ENCODE results near the gene NPEPL1.

NPEPL1 gene

DNA sequence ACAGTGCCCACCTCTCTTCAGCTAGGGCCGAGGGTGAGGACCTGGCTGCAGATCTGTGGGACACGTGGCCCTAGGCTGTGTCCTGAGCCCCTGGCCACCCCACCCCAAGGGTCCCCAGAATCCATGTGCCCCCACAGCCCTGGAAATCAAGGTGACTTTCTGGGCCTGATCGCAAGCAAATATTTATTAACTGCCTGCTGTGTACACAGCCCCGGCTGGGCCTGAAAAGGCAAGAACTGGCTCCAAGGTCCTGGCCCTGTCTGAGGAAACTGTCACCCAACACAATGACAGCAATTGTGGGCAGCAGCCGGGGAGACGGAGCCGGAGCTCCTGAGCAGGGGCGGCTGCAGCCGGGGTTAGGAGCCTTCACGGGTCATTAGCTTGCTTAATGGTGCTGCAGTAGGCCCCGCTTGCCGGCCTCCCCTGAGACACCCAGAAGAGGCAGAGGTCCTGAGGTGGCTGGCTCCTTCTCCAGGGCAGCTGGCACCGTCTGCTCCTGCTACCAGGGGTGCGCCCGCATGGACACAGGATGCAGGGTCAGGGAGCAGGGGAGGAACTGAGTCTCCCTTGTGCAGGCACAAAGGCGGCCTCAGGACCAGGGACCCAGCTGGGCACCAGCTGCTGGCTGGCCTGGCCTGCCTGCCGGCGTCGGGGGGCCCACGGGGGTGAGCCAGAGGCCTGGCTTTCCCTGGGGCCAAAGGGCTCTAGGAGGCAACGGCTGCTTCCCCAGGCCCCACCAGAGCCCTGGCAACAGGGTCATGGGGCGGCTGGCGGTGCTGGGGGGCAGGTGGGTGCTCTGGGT, 24.1 kb downstream of the NPEPL1 start:
- no peak for DNase-seq (ENCODE audit: low read depth)
- H3K4me3 ChIP-seq (ENCODE audit: low read depth, low read length) = no peak overlapping the region
- TF ChIP-seq, protein P1, sequence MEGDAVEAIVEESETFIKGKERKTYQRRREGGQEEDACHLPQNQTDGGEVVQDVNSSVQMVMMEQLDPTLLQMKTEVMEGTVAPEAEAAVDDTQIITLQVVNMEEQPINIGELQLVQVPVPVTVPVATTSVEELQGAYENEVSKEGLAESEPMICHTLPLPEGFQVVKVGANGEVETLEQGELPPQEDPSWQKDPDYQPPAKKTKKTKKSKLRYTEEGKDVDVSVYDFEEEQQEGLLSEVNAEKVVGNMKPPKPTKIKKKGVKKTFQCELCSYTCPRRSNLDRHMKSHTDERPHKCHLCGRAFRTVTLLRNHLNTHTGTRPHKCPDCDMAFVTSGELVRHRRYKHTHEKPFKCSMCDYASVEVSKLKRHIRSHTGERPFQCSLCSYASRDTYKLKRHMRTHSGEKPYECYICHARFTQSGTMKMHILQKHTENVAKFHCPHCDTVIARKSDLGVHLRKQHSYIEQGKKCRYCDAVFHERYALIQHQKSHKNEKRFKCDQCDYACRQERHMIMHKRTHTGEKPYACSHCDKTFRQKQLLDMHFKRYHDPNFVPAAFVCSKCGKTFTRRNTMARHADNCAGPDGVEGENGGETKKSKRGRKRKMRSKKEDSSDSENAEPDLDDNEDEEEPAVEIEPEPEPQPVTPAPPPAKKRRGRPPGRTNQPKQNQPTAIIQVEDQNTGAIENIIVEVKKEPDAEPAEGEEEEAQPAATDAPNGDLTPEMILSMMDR (IDR thresholded peaks at IDR 0.05; ENCODE audit: low read depth, low read length, missing control alignments) = no peak

DNA sequence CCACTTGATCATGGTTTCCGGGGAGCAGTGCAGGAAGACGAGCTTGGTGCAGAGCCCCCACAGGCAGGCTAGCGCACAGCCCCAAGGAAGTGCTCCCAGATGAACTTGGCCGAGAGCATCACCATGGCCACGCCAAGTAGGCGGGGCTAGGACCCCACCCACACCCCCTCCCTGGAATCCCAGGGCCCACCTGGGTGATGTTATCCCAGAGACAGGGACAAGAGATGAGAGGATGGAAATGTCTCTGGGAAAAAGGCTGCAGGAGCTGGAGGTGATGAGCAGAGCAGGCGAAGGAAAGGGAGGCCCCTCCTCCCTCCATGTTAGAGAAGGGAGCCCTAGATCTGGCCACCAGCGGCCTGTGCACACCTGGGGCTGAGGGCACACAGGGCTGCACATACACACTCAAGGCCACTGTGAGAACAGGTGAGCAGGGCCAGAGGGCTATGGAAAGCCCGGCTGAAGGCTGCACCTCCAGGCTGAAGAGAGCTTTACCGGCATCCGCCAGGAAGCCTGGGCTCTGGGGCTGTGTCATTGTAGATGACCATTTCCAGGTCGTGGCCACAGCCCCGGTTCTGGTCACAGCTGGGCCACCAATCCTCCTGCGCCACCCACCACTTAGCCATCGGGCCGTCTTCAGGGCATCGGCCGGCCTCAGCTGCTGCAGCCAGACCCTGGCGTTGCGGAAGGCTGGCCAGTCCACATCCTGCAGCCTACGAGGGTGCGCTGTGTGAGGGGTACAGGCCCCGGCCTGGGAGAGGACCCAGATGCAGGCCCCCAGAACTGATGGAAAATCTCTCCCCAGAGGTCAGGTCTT, 24.9 kb downstream of the NPEPL1 start:
- TF ChIP-seq, protein P1 (IDR thresholded peaks at IDR 0.05; ENCODE audit: low read depth, low read length, missing control alignments) = no peak
- no peak overlapping the region for H3K4me3 ChIP-seq (ENCODE audit: low read depth, low read length)
- no peak for DNase-seq (ENCODE audit: low read depth)

DNA sequence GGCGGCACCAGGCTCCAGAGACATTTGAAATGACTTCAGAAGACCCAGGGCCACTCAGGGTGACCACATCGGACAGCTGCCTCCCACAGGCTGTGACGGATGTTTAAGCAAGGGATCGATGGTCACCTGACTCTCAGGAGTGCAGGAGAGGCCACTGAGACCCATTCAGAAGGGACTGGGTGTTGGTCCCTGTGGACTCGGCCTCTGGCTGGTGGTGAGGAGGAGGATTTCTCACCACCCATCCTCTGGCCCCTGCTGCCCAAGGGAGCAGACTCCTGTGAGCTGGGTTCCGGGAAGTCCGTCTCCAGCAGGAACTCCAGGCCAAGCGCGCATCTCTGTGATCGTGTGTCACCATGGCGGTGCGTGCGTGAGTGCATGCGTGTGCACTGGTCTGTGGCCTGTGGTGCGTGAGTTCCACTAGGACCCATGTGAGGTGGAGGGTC, 25.5 kb downstream of the NPEPL1 start:
- no peak overlapping the region for H3K4me3 ChIP-seq (ENCODE audit: low read depth, low read length)
- TF ChIP-seq, protein P1 (IDR thresholded peaks at IDR 0.05; ENCODE audit: low read depth, low read length, missing control alignments) = no peak
- no peak for DNase-seq (ENCODE audit: low read depth)

DNA sequence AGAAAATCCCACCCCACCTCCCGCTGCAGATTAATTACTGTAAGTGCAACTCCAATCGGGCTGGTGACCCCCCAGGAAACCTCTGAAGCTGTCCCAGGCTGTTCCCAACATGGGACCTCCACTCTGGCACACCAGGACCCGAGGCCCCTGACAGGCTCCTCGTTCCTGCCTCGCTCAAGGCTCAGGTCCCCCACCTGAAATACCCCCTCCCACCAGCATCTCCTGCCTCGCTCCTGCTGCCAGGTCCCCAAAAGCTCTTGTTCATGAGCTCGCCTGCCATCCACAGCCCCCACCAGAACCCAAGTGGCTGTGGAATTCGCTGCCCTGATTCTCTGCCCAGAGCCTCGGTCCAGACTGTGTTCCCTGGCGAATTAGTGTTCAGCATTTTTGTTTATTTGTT, 26.1 kb downstream of the NPEPL1 start:
- DNase-seq (ENCODE audit: low read depth) = no peak
- H3K4me3 ChIP-seq (ENCODE audit: low read depth, low read length) = no peak overlapping the region

DNA sequence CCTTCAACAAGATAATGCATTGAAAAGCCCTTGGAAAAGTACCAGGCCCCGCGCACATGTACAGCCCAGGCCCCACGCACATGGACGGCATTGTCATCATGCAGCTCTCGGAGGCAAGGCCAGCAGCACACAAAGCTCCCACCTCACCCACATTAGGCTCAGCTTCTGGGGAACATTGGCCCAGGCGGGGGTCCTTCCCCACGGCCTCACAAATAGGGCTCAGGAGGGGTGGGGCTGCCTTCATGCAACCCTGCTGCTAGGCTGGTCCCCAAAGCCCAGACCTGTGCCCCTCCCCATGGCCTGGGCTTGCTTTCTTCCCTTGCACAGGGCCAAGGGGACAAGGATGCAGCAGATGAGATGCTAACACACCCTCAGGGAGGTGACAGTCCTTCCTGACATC, 26.7 kb downstream of the NPEPL1 start:
- H3K4me3 ChIP-seq (ENCODE audit: low read depth, low read length) = no peak overlapping the region
- DNase-seq (ENCODE audit: low read depth) = no peak
- TF ChIP-seq, protein P1 (IDR thresholded peaks at IDR 0.05; ENCODE audit: low read depth, low read length, missing control alignments) = no peak

More for the DNA sequence above, 26.1 kb downstream of the NPEPL1 start:
- TF ChIP-seq, protein P1 (IDR thresholded peaks at IDR 0.05; ENCODE audit: low read depth, low read length, missing control alignments) = no peak

DNA sequence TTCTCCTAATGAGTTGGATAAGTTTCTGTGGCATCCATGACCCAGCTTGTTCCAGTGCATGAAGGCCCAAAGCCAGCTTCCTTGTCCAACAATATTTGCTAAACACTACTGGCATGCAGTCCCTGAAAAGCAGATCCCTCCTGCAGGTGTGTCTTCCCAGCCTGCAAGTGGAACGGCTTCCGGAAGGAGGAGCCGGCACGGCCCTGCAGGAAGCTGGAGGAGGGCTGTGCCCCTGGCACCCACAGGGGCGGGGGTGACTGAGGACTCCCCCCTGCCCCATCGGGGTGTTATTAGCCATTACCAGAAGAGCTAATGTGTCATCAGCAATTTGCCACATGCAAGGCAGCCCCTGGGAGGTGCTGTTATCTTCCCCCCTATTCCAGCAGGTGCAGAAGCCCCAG, 27.4 kb downstream of the NPEPL1 start:
- TF ChIP-seq, protein P1 (IDR thresholded peaks at IDR 0.05; ENCODE audit: low read depth, low read length, missing control alignments) = no peak
- no peak overlapping the region for H3K4me3 ChIP-seq (ENCODE audit: low read depth, low read length)
- DNase-seq (ENCODE audit: low read depth) = no peak

Data from GM12864 (cell line).